Parathyroid adenoma (tissue), 2 donors: ENCODE data around the gene PDSS2.
"Not testable (repeated sequence)": the region's sequence is repeated elsewhere in the genome, so short reads cannot be mapped to it uniquely, and the experiment has no call there.

Experiments
- H2AFZ ChIP-seq: fragments of 300-600 bp; sonication (generic); one replicate; pipeline ENCODE4 v1.7.0; 2017; ENCODE audit warnings: antibody characterized with exemption, mild to moderate bottlenecking
- H3K27ac ChIP-seq: fragments of 300-600 bp; sonication (generic); one replicate; pipeline ENCODE4 v1.7.0; 2017
- H3K27me3 ChIP-seq: fragments of 300-600 bp; sonication (generic); one replicate; pipeline ENCODE4 v1.7.0; 2017; ENCODE audit warnings: low read length; ENCODE audit not compliant: control insufficient read depth, insufficient read depth
- H3K36me3 ChIP-seq: fragments of 300-600 bp; sonication (generic); one replicate; pipeline ENCODE4 v1.7.0; 2017; ENCODE audit warnings: low read length; ENCODE audit not compliant: control insufficient read depth, insufficient read depth
- H3K4me1 ChIP-seq: fragments of 300-600 bp; sonication (generic); one replicate; pipeline ENCODE4 v1.7.0; 2017; ENCODE audit warnings: control low read depth
- H3K4me2 ChIP-seq: fragments of 300-600 bp; sonication (generic); one replicate; pipeline ENCODE4 v1.7.0; 2017; ENCODE audit warnings: low read length
- H3K4me3 ChIP-seq: fragments of 300-600 bp; sonication (generic); one replicate; pipeline ENCODE4 v1.7.0; 2017; ENCODE audit warnings: low read depth, low read length
- H3K79me2 ChIP-seq: fragments of 300-600 bp; sonication (generic); one replicate; pipeline ENCODE4 v1.7.0; 2017; ENCODE audit warnings: control low read depth
- H3K9ac ChIP-seq: fragments of 300-600 bp; sonication (generic); one replicate; pipeline ENCODE4 v1.7.0; 2017; ENCODE audit warnings: mild to moderate bottlenecking
- H3K9me3 ChIP-seq: fragments of 300-600 bp; sonication (generic); one replicate; pipeline ENCODE4 v1.7.0; 2017; ENCODE audit warnings: low read length; ENCODE audit not compliant: control insufficient read depth
- CTCF ChIP-seq: fragments of 300-600 bp; sonication (generic); IDR thresholded peaks from one replicate; pipeline ENCODE4 v1.7.0; 2017; ENCODE audit warnings: antibody characterized with exemption, mild to moderate bottlenecking
- donor health status: primary hyperparathyroidism.

PDSS2 gene

GRCh38 chr6:107488174-107488874 is 29.0 kb upstream of the PDSS2 start:
- peak overlapping the region; percentile 80 for H3K4me2 ChIP-seq
- H3K79me2 ChIP-seq, result no peaks in the 10 kb centered on the region
- no peak overlapping the region for H3K9ac ChIP-seq
- TF ChIP-seq CTCF, result no peak
- H3K27ac ChIP-seq, result peak overlapping the region; percentile 56
- H3K4me1 ChIP-seq, result peaks cover 13% of the 10 kb centered on the region
- no peaks in the 10 kb centered on the region for H3K9me3 ChIP-seq
- peak overlapping the region; percentile 92 for H2AFZ ChIP-seq
- H3K27me3 ChIP-seq, result no peaks in the 10 kb centered on the region
- no peaks in the 10 kb centered on the region for H3K36me3 ChIP-seq
- peak overlapping the region; percentile 54 for H3K4me3 ChIP-seq

- Histone ChIP-seq H3K4me1 (peaks cover 4% of the 10 kb centered on the region), H3K9me3 (no peaks in the 10 kb centered on the region), H3K27ac (no peak overlapping the region), H3K27me3 (no peaks in the 10 kb centered on the region), H3K9ac (no peak overlapping the region), H3K4me3 (no peak overlapping the region), H2AFZ (no peak overlapping the region), H3K4me2 (no peak overlapping the region), H3K79me2 (no peaks in the 10 kb centered on the region), H3K36me3 (no peaks in the 10 kb centered on the region)
- no peak for TF ChIP-seq CTCF
Measured at GRCh38 chr6:107485157-107485556, 25.8 kb upstream of the PDSS2 start.

- peaks cover 11% of the 10 kb centered on the region for H3K4me1 ChIP-seq
- H3K36me3 ChIP-seq, result no peaks in the 10 kb centered on the region
- TF ChIP-seq CTCF, result no peak
- no peak overlapping the region for H3K9ac ChIP-seq
- H3K4me3 ChIP-seq, result no peak overlapping the region
- H3K79me2 ChIP-seq, result no peaks in the 10 kb centered on the region
- H3K9me3 ChIP-seq, result no peaks in the 10 kb centered on the region
- H2AFZ ChIP-seq, result no peak overlapping the region
- H3K27me3 ChIP-seq, result no peaks in the 10 kb centered on the region
- H3K27ac ChIP-seq, result no peak overlapping the region
- H3K4me2 ChIP-seq, result no peak overlapping the region
Measured at GRCh38 chr6:107479089-107479690, 19.8 kb upstream of the PDSS2 start.

GRCh38 chr6:107475826-107476225 is 16.5 kb upstream of the PDSS2 start:
- not testable (repeated sequence) for H3K9me3 ChIP-seq, H3K79me2 ChIP-seq, H3K27ac ChIP-seq, H3K36me3 ChIP-seq, H3K27me3 ChIP-seq, H3K4me2 ChIP-seq, H3K4me3 ChIP-seq, H3K9ac ChIP-seq, H2AFZ ChIP-seq
- peaks cover 11% of the 10 kb centered on the region for H3K4me1 ChIP-seq

- H3K4me3 ChIP-seq, H2AFZ ChIP-seq, H3K9me3 ChIP-seq, H3K79me2 ChIP-seq, H3K9ac ChIP-seq, H3K27ac ChIP-seq, H3K4me2 ChIP-seq, H3K27me3 ChIP-seq, H3K36me3 ChIP-seq: not testable (repeated sequence)
- peaks cover 11% of the 10 kb centered on the region for H3K4me1 ChIP-seq
Measured at GRCh38 chr6:107475360-107475759, 16.0 kb upstream of the PDSS2 start.
